Eye (tissue), 1 donor: ENCODE measurements around the gene PCYT2.

Source experiments
- DNase-seq: peaks from one replicate; pipeline ENCODE4 v3.0.0-alpha.2; 2015

Gene PCYT2

DNA sequence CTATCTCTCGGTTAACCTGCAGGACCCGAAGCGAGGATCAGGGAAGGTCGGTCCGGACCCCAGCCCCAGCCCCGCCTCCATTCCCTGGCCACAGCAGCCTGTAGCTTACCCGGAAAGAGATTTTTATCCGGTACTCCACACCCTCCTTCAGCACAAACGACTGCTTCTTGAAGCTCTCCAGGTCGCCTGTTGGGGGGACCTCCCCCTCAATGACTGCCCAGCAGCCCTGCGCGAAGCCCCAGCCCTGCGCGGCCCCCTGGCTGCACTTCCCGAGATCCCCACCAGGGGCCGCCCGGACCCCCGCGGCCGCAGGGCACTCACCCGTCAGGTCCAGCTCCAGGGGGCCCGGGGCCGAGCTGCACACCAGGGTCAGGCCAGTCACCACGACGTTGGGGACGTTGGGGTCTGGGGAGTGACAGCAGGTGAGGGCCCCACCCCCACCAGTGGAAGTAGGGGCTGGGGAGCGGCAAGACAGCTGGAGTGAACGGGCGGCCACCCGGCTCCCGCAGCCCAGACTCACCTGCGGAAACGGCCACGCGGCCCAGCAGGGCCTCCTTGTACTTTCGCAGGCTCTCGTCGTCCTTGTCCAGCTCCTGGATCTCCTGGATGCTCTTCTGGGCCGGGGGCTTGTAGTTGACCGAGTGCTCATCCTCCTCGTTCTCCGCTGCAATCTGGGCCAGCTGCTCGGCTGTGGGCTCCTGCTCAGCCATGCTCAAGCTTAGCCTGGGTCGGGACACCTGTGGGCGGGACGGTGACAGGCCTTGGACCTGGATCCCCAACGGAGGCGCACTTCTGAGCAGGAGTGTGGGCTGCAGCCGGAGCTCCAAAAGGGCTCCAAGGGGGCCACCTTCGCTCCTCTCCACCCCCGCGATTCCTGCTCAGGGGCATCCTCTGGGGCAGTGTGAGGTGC, 41.7 kb downstream of the PCYT2 start:
- peak; percentile 79 for DNase-seq

DNA sequence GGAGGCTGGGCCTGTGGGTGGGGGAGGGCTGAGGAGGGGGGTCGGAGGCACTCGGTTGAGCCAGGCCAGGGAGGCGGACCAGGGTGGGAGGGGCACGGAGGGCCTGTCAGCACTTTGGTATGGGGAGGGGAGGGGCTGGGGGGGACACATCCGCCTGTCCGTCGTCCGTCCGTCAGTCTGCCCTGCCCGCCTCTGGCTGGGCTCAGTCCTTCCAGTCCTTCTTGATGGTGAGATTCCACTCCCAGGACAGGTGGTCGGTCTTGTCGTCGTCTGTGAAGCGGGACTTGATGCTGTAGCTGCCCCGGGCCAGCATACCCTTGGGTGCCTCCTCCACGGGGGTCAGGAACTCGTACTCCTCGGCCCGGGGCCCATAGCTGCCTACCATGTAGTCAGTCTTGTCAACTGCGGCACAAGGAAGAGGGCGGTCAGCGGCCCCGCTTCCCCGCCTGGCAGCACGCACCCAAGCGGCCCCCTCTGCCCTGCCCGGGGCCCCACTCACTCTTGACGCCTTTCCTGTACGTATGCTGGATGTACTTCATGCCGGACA, 42.5 kb downstream of the PCYT2 start:
- DNase-seq, result no peak

DNA sequence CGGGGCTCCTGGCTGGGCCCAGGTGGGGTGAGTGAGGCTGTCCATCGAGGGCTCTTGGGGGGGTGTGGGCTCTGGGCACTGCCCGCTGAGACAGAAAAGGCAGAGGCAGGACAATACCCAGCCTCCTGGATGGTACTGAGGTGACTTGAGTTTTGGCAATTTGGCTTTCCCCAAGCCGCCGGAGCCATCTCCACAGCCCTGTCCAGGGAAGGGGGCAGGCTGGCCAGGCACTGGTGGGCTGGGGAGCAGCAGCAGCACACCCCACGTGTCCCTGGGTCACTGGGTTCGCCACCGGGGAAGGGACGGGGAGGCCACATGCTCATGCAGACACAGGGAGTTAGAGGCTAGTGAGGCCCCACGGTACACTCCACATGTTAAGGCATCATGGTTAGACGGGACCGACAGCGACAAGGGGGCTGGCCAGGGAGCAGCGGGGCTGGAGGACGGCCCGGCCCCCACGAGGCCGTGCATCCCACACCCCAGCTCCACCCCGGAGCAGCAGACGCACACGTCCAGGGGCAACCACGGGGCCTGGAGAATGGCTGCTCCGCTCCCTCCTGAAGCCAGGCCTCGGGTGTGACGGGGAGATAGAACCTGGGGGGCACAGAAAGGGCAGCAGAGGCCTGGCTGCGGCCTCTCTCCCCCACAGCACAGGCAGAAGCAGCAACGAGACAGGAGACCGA, 43.1 kb downstream of the PCYT2 start:
- peak; percentile 13 for DNase-seq

DNA sequence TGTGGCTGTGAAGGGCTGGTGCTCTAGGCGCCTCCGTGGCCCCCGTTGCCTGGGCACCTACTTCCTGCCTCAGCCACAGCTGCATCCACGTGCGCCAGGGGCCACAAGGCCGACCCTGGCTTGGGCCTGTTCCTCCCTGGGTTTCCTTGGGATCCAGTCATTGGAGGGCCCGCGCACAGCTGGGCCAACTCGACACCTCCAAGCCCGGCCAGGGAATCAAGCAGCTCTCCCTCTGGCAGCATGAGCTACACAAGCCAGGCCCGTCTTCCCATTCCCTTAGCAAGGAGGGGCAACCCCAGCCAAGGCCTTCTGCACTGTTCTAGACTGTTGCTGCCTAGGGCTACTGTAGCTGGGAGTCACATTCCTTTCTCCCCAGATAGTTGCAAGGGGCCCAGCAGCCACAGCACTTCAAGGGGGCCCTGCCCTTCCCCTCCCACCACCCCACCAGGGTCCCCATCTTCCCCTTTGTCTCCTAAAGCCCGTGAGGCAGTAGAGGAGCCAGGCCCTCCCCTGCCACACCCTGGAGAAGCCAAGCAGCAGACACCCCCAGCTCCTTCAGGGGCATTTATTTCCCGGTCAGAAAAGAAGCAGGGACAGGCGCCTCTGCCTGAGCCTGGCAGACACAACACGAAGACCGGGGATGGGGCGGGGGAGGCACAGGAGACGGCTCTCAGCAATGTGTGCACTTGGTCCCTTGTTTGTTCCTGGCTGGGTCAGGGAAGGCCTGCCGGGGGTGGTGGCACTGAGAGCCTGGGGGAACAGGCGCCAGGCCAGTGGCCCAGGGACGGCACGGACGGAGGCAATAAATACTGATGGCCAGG, 43.8 kb downstream of the PCYT2 start:
- DNase-seq, result peak; percentile 32

DNA sequence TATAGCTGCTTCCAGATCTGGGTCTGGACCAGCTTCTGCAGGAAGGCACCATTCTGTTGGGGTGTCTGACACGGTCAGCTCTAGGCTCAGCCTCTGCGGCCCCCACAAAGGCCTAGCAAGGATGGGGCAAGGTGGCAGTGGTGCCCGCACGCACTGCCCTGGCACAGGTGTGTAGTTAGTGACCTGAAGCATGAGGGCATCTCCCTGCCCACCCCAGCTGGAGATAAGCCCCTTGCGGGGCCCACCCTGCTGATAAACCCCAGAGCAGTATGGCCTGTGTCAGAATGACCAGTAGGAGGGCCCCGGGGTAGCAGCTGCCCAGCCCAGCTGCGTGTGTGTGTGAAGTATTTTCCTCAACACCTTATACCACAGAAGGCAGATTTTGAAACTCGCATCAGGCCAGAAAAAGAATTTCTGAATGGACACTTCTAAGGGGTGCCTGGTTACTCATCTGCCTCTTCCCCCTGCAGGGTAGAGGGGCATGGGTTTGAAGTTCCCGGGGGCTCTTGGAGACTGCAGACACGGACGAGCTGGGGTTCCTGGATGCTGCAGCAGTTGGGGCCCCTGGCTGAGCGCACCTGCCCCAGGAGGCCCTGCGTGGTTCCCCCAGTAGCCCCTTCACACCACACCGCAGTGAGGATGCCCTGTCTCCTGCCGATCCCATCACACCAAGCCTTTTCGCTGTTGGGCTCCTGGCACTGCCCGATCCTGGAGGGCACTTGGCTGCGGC, 44.6 kb downstream of the PCYT2 start:
- peak; percentile 15 for DNase-seq

DNA sequence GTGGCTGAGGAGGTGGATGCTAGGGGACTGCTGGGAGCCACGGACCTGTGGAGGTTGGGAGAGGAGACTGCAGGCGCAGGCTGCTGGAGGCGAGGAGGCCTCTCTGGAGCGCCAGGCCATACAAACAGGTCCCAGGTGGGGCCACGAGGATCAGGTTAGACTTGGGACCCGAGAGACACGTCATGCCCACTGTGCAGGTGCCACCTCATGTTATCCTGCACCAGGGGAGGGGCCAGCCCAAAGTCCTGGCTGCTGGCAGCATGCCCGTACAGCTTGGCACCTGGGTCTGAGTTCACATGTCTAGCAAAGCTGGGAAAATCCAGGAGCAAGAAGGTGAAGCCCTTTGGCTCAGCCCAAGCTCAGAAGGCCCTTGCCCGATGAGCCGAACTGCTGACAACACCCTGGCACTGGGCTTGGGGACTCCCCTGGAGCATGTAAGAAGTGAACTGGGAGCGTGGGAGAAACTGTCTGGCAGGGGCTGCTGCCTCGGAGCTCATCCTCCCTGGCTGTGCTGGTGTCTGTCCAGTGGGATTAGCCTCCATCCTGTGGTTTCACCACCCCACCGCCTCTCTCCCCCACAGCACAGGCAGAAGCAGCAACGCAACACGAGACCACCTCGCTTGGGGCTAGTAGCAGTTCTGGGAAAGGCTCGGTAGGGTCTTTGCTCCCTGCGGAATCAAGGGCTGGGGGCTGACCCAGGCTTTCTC, 45.3 kb downstream of the PCYT2 start:
- DNase-seq, result peak; percentile 9

DNA sequence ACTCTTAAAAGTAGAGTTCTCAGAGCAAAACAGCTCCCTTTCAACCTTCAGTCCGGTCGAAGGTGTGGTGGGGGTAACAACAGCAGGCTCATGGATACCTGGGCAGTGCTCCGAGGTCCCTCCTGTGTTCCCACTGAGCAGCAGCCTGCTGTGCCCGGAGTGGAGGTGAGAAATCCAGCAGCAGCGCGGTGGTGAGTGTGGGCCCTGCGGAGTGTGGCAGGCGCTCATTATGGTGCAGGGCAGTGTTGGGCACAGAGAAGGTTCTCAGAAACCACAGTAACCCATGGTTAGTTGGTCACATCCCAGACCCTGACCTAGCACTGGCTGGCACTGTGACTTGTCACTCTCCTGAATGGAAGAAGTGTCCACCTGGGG, 45.9 kb downstream of the PCYT2 start:
- DNase-seq, result no peak

DNA sequence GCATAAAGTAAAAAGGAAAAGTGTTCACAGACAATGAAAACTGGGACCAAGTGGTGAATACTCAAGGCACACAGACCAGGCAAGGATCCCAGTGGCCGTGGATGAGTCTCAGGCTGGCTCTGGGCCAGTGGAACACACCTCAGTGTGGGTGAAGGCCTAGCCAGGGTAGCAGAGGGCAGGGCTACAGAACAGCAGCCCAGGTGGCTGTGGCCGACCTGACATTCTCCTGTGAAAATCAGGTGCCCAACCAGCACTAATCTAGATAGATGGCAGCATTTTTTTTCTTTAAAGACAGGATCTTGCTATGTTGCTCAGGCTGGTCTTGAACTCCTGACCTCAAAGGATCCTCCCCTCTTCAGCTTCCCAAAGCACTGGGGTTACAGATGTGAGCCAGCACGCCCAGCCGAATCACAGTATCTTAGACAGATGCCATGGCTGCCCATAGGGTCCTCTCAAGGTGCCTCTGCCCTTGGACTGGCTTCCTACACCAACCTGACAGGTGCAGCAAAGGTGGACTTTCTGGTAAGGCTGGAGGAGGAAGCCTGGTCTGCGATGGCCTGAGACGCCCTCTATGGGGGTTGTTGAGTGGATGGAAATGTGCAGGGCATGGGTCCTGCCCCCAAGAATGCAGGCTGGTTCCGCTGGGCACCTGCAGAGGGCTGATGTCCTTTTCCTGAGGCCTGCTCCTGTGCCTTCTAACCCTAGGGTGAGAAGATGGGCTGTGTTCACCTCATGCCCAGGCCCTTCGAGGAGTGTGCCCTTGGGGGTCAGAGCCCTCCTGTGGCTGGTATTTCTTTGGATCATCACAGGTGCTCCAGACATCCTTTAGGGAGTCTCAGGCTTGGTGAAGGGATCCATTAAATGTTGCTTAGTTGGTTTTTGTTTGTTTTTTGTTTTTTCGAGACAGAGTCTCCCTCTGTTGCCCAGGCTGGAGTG, 47.1 kb downstream of the PCYT2 start:
- DNase-seq, result no peak

DNA sequence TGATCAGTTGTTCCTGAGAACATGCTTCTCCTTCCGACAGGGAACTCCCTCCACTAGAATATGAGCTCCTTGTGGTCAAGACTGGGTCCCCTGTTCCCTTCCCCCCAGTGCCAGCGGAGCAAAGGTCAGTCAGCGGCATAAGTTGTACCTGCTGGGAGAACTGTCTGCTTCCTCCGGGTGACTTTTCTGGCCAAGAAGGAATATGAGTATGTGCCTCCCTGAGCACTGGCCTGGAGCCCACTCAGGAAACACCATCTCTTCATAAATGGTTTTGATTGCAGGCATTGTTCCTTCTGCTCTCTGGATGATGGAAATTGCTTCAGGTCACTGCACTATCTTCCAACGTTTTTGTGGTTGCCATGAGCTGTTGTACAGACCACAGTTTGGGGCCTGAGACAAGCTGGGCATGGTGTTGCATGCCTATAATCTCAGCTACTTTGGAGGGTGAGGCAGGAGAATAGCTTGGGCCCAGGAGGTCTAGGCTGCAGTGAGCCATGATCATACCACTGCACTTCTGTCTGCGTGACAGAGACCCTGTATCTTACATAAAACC, 48.0 kb downstream of the PCYT2 start:
- no peak for DNase-seq

DNA sequence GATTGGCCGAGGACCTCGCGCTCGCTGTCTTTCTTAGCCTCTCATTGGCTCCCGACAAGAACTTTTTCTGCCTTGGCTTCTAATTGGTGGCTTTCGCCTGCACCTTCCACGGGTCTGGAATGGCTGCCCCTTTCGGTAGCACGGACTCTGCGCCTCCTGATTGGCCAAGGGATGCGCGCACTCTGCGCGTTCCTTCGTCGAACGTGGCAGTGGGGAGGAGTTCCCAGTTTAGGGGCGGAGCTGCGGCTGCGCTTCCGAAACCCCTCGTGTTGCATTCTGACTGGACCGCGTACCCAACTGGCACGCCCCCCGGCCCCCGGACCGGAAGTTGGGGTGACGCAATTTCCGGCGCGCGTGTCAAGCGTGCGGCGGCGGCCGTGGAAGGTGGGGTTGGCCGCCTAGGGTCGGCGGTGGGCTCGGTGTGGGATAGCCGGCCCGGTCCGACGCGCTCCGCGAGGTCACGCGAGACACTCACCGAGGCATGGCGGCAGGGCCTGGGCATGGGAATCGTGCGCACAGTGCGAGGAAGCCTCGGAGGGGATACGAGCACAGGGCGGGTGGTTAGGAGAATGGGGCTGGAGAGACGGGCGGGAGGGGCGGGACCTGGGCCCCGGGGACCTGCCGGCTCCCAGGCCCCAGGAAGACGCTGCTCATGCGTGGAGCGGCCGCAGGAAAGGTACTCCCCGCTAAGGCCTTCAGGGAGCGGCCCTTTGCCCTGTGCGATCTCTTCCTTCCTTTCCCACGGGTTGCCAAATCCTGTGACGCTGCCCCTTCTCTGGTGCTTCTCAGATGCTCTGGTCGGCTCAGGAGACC, 50.2 kb downstream of the PCYT2 start:
- DNase-seq, result peak; percentile 100

DNA sequence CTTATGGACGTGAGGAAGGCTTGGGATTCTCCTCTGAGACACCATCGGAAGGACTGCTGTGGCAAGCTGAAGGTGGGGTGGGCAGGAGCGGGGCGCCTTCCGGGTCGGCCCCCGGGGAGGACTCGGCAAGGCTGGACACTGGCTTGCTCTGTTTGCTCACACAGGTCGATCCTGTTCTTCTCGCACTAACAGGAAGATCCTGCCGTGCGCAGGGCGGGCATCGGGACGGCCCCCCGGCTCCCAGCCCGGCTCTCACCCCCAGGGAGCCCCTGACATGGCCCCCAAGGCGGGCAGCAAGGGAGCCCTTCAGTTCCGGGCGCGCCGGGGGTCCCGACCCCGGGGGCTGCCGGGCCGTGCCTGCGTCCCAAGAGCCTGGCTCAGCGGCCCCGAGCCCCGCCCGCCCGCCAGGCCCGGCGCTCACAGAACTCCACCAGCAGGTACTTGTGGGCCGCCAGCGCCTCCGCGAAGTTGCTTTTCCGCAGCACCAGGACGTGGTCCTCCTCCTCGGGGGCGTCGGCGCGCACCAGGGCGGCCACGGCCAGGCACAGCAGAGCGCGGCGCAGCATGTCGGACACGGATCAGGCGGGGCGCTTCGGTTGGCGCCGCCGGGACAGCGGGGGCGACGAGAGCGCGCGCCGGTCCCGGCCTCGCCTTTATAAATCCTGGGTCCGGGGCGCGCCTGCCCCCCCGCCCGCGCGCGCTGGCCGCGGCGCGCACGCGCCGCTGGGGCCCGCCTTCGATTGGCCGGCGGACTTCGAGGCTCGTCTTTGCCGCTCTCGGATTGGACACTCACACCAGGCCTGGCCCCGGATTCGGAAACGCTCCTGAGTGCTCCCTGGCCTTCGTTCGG, 51.1 kb downstream of the PCYT2 start, which contains the start of gene P4HB:
TSS of gene P4HB (minus strand) at position 630 of the 850 bp plus-strand sequence. CDS start at position 566, 64 bp downstream.
- no peak for DNase-seq

DNA sequence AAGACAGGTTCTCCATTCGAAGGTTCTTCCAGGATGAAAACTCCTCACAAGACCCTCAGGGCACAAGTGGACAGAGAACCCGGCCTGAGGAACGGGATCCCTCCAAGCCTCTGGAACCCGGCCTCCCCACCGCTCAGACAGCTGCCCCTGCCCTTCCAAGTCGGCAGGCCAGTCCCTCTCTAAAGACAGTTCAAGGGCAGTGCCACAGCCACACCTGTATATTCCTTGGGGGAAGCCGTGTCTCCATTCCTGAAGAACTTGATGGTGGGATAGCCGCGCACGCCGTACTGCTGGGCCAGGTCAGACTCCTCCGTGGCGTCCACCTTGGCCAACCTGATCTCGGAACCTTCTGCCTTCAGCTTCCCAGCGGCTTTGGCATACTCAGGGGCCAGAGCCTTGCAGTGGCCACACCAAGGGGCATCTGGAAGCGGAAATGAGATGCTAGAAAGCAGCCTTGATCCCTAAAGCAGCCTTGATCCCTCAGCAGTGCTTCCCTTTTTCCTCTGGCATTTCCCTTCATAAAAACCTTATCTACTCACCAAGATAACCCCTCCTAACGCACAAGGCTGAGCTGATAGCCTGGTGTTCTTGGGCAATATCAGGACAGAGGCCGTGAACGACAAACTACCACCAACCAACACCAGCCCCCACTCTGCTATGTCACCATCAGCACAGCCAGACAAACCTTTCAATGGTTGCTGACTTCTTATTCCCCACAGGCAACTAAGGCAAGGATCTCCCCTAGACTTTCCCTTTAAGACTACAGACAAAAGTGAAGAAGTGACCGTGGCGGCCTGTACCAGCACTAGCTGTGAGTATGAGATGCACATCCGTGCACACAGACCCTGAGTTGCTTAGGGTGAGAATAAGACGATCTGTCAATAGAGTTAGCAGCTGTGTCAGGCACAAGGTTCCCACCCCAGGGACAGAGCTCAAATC, 52.0 kb downstream of the PCYT2 start:
- peak; percentile 17 for DNase-seq

DNA sequence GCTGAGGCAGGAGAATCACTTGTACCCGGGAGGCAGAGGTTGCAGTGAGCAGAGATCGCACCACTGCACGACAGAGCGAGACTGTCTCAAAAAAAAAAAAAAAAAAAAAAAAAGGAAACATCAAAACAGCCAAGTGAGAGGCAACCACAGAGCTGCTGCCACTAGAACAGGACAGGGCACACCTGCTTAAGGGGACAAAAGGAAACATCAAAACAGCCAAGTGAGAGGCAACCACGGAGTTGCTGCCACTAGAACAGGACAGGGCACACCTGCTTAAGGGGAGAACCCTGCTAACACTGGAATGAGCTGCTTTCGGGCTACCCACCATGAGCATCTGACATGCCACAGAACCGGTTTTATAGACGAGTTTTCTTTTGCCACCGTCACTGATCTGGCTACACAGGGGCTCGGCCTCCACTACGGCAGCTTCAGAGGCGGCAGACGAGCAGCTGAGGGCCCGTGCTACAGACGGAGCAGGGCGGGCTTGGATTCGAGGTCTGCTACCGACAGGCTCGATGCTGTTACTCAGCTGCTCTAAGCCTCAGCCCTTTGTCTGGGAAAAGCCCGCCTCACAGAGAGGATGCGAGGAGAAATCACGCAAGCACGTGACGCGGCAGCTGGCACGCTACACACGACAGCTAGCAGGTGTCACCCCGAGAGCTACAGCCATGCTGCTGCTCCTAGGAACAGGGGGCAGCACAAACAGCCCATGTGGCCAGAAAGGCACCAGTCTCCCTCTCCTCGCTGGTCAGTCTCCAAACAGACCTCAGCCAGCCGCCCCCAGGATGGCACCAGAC, 52.8 kb downstream of the PCYT2 start:
- no peak for DNase-seq

DNA sequence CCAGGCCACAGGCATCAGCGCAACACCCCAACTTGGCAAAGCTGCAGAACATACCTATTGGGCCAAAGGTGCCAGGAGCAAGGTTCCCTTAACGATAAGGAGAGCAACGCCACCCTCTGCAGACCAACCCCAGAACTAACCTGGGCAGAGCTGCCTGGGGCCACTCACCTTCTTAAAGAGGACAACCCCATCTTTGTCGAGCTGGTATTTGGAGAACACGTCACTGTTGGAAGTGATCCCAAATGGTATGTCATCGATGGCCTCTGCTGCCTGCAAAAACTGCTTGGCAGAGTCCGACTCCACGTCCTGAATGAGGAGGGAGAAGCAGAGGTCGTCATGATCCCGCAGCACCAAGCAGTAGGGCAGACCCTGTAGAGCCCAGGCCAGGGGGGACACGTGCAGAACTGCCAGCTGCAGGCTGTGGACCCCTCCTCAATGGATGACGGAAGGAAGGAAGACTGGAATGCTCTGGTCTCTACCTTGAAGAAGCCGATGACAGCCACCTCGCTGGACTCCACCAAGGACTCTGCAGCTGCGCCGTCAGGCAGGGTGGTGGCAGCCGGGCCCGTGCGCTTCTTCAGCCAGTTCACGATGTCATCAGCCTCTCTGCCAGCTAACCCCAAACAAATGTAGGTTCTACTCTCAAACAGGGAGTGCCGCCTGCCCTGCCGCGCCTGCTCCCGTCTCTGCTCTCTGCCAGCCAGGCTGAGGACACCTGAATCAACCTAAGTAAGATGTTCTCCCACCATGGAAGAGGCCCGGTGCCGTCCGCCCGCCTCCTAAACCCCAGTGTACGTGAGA, 56.0 kb downstream of the PCYT2 start:
- DNase-seq, result no peak

DNA sequence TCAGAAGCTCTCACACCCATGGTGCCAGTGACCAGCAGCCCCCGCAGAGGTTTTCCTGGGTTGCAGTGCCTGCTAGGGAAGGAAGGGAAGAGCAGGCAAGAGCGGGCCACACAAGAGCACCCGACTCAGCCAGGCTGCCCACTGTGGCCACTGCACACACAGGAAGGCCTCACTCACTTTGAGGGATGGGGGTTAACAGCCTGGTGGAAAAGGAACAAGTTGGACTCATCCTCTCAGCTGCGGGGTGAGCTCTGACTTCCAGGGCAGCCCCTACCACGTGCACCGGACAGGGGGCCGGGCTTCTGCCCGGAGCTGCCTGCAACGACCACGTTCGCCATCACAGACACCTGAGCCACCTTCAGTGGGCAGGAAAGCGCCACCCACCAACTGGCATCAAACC, 59.0 kb downstream of the PCYT2 start:
- DNase-seq, result no peak
